ENCODE measurements around the gene RSL1D1. TPM values are rescaled to one million over a fixed set of nuclear protein-coding genes. Genes with fewer than 3 reads are reported as not detected.

RSL1D1 gene
- 100 to 1,000 TPM; 215 to 302 (median 259) TPM for total RNA-seq

DNA sequence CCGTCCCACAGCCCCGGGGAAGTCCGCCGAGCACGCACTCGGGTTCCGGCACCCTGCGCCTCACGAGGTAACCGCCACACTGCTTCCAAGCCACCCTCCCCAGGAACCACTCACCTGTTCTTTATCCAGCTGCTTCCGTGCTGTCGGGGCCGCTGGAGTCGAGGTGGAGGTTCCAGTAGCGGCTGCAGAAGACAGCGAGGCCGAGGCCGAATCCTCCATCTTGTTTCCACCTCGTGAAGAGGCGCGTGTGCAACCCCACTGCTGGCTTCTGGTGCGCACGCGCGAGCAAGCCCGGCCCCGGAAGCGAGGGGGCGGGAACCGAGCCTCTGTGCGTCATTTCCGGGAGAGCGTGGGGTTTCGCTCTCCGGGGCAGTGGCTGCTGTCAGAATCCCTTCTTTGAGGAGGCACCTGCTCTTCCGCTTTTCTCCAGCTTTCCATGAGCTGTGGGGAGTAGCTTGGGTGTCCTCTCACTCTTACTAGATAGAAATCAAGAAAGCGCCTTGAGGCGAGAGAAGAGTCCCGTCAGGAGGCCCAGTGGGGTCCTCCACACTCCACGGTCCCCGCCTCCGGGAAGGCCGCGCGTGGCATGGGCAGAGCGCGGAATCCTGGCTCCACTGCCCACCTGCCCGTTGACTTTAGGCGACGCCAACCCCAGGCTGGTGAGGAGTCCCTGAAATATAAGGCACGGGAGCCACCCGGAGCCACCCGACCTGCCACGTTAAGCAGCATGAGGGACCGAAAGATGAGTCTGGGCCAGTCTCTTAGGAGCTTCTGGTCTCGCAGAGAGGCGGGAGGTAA, at the start of gene RSL1D1:
Gene RSL1D1, minus strand, starts transcription at position 249 of the 798 bp plus-strand sequence. Its CDS starts 30 bp downstream, at position 219.
- in situ Hi-C loops (cut with MboI; ENCODE audit: low sequenced_read_pairs in 4 of 4) (loop anchor here in 1 of 4 donors (5.0 to 25.0 kb wide), 2 partner anchors 54 to 211 kb away; partner anchors contain the start of gene ZC3H7A), intact Hi-C loops (cut with DNase I; ENCODE audit: low total_unique reads) (loop anchor here (1.0 to 10.0 kb wide), 5 partner anchors 15 to 213 kb away; partner anchors contain the start of genes TXNDC11 and ZC3H7A)
- peak within 1 kb of the TSS; percentile 95 to 98 (median 96) for H3K27ac ChIP-seq
- peaks cover 4 to 36% of the 10 kb centered on the region in 2 donors for H3K36me3 ChIP-seq
- peak; percentile 96 for ATAC-seq
- peak within 1 kb of the TSS; percentile 87 to 98 (median 92) for H3K4me3 ChIP-seq
- H3K27me3 ChIP-seq = no peaks in the 10 kb centered on the region
- DNase-seq = peak; percentile 85 to 91
- H3K9me3 ChIP-seq = no peaks in the 10 kb centered on the region
- peak; percentile 98 to 99 for TF ChIP-seq POLR2A (IDR thresholded peaks at IDR 0.05)
- TF ChIP-seq, protein P1, sequence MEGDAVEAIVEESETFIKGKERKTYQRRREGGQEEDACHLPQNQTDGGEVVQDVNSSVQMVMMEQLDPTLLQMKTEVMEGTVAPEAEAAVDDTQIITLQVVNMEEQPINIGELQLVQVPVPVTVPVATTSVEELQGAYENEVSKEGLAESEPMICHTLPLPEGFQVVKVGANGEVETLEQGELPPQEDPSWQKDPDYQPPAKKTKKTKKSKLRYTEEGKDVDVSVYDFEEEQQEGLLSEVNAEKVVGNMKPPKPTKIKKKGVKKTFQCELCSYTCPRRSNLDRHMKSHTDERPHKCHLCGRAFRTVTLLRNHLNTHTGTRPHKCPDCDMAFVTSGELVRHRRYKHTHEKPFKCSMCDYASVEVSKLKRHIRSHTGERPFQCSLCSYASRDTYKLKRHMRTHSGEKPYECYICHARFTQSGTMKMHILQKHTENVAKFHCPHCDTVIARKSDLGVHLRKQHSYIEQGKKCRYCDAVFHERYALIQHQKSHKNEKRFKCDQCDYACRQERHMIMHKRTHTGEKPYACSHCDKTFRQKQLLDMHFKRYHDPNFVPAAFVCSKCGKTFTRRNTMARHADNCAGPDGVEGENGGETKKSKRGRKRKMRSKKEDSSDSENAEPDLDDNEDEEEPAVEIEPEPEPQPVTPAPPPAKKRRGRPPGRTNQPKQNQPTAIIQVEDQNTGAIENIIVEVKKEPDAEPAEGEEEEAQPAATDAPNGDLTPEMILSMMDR (IDR thresholded peaks at IDR 0.05 in 4 of 5, conservative IDR thresholded peaks at IDR 0.05 in 1 of 5) = peak in 2 of 5 experiments; percentile 7 to 30
- H3K4me1 ChIP-seq = peaks cover 35 to 39% of the 10 kb centered on the region in 2 donors

DNA sequence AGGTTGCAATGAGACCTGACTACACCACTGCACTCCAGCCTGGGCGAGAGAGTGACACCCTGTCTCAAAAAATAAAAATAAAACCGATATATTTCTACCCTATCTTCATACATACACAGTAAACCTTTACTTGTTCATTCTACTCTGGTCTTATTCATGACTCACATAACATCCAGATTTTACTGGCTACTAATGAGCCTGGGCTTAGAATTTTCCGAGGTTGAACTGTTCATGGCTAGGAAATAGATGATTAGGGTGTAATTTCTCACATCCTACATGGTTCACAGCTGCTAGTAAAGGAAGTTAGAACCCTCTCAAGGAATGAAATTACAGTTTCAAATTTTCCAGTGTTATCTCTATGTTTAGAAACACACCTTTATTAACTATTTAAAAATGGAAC, 49.7 kb upstream of the RSL1D1 start:
- Histone ChIP-seq H3K4me3 (no peak overlapping the region), H3K27me3 (no peaks in the 10 kb centered on the region), H3K27ac (no peak overlapping the region), H3K36me3 (peaks cover 0 to 3% of the 10 kb centered on the region in 2 donors), H3K9me3 (no peaks in the 10 kb centered on the region), H3K4me1 (peaks cover 10 to 21% of the 10 kb centered on the region in 2 donors)
- ATAC-seq (no peak), DNase-seq (no peak)
- in situ Hi-C loops (cut with MboI; ENCODE audit: low sequenced_read_pairs in 4 of 4) (loop anchor here in 1 of 4 donors (25.0 kb wide), 1 partner anchor 114 kb away; the partner anchor contains the start of gene ZC3H7A), intact Hi-C loops (cut with DNase I; ENCODE audit: low total_unique reads) (no loop called here)
- TF ChIP-seq, protein P1 (IDR thresholded peaks at IDR 0.05 in 4 of 5, conservative IDR thresholded peaks at IDR 0.05 in 1 of 5) = no peak
- TF ChIP-seq POLR2A (IDR thresholded peaks at IDR 0.05) = no peak

DNA sequence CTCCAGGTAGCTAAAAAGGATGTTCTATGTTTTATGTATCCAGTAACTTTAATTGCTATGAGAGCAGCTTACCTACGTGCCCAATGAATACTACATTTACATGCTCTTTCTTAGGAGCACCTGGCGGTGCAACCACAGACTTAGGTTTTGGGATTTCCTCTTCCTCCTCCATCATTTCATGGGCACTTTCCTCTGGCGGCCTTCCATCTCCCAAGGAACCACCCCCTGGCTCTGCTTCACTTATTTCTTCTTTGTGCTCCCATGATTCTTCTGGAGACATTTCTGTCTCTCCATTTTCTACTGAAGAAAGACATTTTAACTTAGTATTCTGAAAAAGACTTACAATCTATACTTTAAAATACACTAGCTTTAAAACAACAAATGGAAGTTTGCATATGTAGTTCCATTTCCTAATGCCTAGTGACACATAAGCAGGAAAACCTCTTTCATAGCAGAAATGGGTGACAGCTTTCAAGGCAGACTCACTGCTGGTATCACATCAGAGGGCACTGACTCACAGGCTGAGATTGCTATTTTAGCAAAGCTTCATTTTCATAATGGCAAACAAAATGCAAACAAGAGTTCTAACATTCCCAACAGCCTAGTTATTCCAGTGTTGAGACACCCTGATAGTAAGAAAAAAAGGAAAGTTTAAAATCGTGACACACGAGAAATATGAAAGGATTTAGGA, 45.3 kb upstream of the RSL1D1 start:
- ATAC-seq = no peak
- no peaks in the 10 kb centered on the region for H3K27me3 ChIP-seq
- no peak overlapping the region for H3K4me3 ChIP-seq
- peaks cover 0 to 35% of the 10 kb centered on the region in 2 donors for H3K36me3 ChIP-seq
- in situ Hi-C loops (cut with MboI; ENCODE audit: low sequenced_read_pairs in 4 of 4) = no loop called here
- intact Hi-C loops (cut with DNase I; ENCODE audit: low total_unique reads) = no loop called here
- H3K9me3 ChIP-seq = no peaks in the 10 kb centered on the region
- no peak for TF ChIP-seq POLR2A (IDR thresholded peaks at IDR 0.05)
- TF ChIP-seq, protein P1 (IDR thresholded peaks at IDR 0.05 in 4 of 5, conservative IDR thresholded peaks at IDR 0.05 in 1 of 5) = no peak
- no peak overlapping the region for H3K27ac ChIP-seq
- DNase-seq = no peak
- H3K4me1 ChIP-seq = peaks cover 10 to 12% of the 10 kb centered on the region in 2 donors

DNA sequence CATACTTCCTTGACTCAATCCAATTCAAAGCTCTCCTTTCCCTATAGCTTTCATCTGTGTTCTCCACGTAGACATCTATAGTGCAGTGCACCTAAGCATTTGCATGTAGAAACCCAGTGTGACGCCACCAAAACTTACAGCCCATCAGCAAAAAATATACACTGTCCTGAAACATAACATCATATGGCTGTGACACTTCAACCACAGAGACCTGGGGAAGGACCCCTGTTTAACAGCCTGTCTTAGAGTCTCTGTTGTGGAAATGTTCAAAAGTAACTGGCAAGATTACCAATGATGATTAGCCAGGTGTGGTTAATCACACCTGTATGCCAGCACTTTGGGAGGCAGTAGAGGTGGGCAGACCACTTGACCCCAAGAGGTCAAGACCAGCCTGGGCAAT, 42.2 kb upstream of the RSL1D1 start:
- intact Hi-C loops (cut with DNase I; ENCODE audit: low total_unique reads) = no loop called here
- Histone ChIP-seq H3K9me3 (no peaks in the 10 kb centered on the region), H3K4me3 (no peak overlapping the region), H3K27me3 (no peaks in the 10 kb centered on the region), H3K36me3 (peaks cover 0 to 58% of the 10 kb centered on the region in 2 donors), H3K27ac (no peak overlapping the region), H3K4me1 (no peaks in the 10 kb centered on the region)
- no peak for ATAC-seq
- DNase-seq = no peak
- in situ Hi-C loops (cut with MboI; ENCODE audit: low sequenced_read_pairs in 4 of 4) = no loop called here
- TF ChIP-seq, protein P1 (IDR thresholded peaks at IDR 0.05 in 4 of 5, conservative IDR thresholded peaks at IDR 0.05 in 1 of 5) = no peak
- TF ChIP-seq POLR2A (IDR thresholded peaks at IDR 0.05) = no peak
